Fibroblast of lung (primary cell): Measurements from ENCODE around the gene CMSS1. TPM values are rescaled to one million over a fixed set of nuclear protein-coding genes. Genes with fewer than 3 reads are reported as not detected.
A peak's percentile ranks its signal among the peaks of the same experiment; 100 is the strongest.

ENCODE experiments used
- DNase-seq, 2 donors: peaks; one replicate each; pipeline versions ENCODE4 v3.0.0 to v3.0.0-alpha.2; 2010; ENCODE audit warnings: low read depth in 2 of 2
- H2AFZ ChIP-seq: 2 replicates; pipeline ENCODE4 v1.5.1; 2012; ENCODE audit warnings: low read length, control low read depth, inconsistent platforms
- H3K27ac ChIP-seq: 2 replicates; pipeline ENCODE4 v1.5.1; 2011; ENCODE audit warnings: low read length, control low read depth; ENCODE audit not compliant: insufficient read depth
- H3K27me3 ChIP-seq: 2 replicates; pipeline ENCODE4 v1.5.1; 2011; ENCODE audit warnings: mild to moderate bottlenecking, low read length; ENCODE audit not compliant: control insufficient read depth, insufficient read depth
- H3K36me3 ChIP-seq: 2 replicates; pipeline ENCODE4 v1.5.1; 2011; ENCODE audit warnings: low read length; ENCODE audit not compliant: control insufficient read depth, insufficient read depth
- H3K4me1 ChIP-seq: 2 replicates; pipeline ENCODE4 v1.5.1; 2011; ENCODE audit warnings: low read length; ENCODE audit not compliant: control insufficient read depth, insufficient read depth; ENCODE audit errors: extremely low read depth
- H3K4me2 ChIP-seq: 2 replicates; pipeline ENCODE4 v1.5.1; 2011; ENCODE audit warnings: low read length, control low read depth; ENCODE audit not compliant: insufficient read depth; ENCODE audit errors: extremely low read depth
- H3K4me3 ChIP-seq, 4 experiments: fragments of 200-600 bp in 1 of 4; sonication (generic) in 1 of 4; replicated peaks in 1 of 4; 2 replicates each; pipeline ENCODE4 v1.5.1; 2011 to 2016; ENCODE audit warnings: low read length in 4 of 4, low read depth in 3 of 4, mild to moderate bottlenecking in 3 of 4, control low read depth in 2 of 4, inconsistent platforms in 1 of 4, mixed read lengths in 1 of 4; ENCODE audit not compliant: insufficient read depth in 1 of 4; ENCODE audit errors: control extremely low read depth in 1 of 4
- H3K79me2 ChIP-seq: 2 replicates; pipeline ENCODE4 v1.5.1; 2012; ENCODE audit warnings: mild to moderate bottlenecking, low read length, inconsistent platforms; ENCODE audit not compliant: control insufficient read depth, insufficient read depth
- H3K9ac ChIP-seq: 2 replicates; pipeline ENCODE4 v1.5.1; 2011; ENCODE audit warnings: mild to moderate bottlenecking, low read length, control low read depth; ENCODE audit not compliant: insufficient read depth
- H3K9me3 ChIP-seq: 2 replicates; pipeline ENCODE4 v1.5.1; 2012; ENCODE audit warnings: low read depth, low read length; ENCODE audit not compliant: control insufficient read depth, insufficient read depth
- H4K20me1 ChIP-seq: 2 replicates; pipeline ENCODE4 v1.5.1; 2011; ENCODE audit warnings: low read length; ENCODE audit not compliant: control insufficient read depth, insufficient read depth; ENCODE audit errors: extremely low read depth
- CTCF ChIP-seq, 2 donors: IDR thresholded peaks in 1 of 2; conservative IDR thresholded peaks in 1 of 2; 1 replicate in 1 of 2; 2 replicates in 1 of 2; pipeline ENCODE4 v1.5.1; 2011 to 2012; ENCODE audit warnings: low read length in 2 of 2, control low read depth in 1 of 2, inconsistent platforms in 1 of 2, low read depth in 1 of 2, mild to moderate bottlenecking in 1 of 2
- EZH2 ChIP-seq: IDR thresholded peaks from 2 replicates; pipeline ENCODE4 v1.5.1; 2012; ENCODE audit warnings: low read length, control low read depth, mild to moderate bottlenecking; ENCODE audit errors: missing control alignments
- polyA plus RNA-seq, 2 donors: library from polyadenylated mRNA; depleted of rRNA in 1 of 2; stranded (reverse) in 1 of 2; unstranded in 1 of 2; fragments of >200 nt; gene quantifications; 2 replicates each; pipeline ENCODE4 v1.2.1, GENCODE V29; 2011 to 2012; ENCODE audit warnings: missing spikeins in 1 of 2
- total RNA-seq: library from RNA; depleted of rRNA; stranded (reverse); fragments of >200 nt; gene quantifications from 2 replicates; pipeline ENCODE4 v1.2.1, GENCODE V29; 2014

Gene CMSS1
- total and polyA plus RNA-seq, 2 donors (not counting 1 experiment from before 2014, with no cell fraction given) = 6.9 to 13.2 TPM

GRCh38 chr3:100008081-100008698, 190.5 kb downstream of the CMSS1 start:
- H3K27ac ChIP-seq = no peak overlapping the region
- no peak overlapping the region for H3K4me3 ChIP-seq
- no peaks in the 10 kb centered on the region for H3K27me3 ChIP-seq
- H3K36me3 ChIP-seq = no peaks in the 10 kb centered on the region
- no peak for TF ChIP-seq EZH2
- TF ChIP-seq CTCF (conservative IDR thresholded peaks at IDR 0.05 in 1 of 2, IDR thresholded peaks at IDR 0.05 in 1 of 2; ENCODE audit: low read depth in 1 of 2, low read length in 2 of 2) = no peak
- no peak overlapping the region for H2AFZ ChIP-seq
- no peak for DNase-seq
- peaks cover 5% of the 10 kb centered on the region for H3K4me1 ChIP-seq
- H3K79me2 ChIP-seq = no peaks in the 10 kb centered on the region
- no peaks in the 10 kb centered on the region for H4K20me1 ChIP-seq
- no peak overlapping the region for H3K9ac ChIP-seq
- no peak overlapping the region for H3K4me2 ChIP-seq
- H3K9me3 ChIP-seq = no peaks in the 10 kb centered on the region

DNA sequence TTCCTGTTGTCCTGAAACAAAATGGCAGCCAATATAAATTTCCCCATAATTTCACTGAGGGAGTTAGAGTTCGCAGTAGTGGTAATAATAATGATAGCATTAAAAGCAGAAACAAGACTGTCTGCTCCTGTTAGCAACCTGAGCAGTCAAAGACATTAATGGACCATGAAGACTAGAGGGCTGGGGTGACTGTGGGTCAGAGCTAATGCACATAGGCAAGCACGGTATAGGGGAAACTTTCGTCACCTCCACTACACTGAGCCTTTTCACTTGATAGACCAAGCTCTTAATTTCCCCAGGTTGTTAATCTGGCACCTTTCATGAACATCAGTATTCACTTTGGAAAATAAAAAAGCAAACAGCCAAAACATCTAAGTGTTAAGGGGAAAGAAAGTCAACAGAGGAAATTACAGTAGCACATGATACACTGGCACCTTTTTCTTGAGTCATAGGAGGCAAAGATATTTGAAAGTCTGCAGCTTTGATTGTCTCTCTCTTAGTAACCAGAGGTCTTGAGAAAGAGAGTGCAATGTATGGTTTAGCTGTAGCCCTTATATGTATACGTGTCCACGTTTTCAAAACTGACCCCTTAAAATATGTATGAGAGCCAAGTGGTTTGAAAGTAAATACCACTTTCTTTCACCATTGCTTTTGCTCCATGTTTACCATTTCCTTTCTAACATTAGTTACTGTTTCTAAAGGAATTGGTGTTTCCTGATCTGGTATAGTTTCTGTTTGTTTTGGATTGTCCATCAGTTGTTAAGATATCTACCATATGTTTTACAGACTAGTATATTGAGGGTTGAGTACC, 191.8 kb downstream of the CMSS1 start:
- H3K4me1 ChIP-seq = peaks cover 2% of the 10 kb centered on the region
- peak in 1 of 2 donors; percentile 24 for DNase-seq
- no peaks in the 10 kb centered on the region for H3K36me3 ChIP-seq
- H3K4me2 ChIP-seq = no peak overlapping the region
- no peaks in the 10 kb centered on the region for H3K79me2 ChIP-seq
- H2AFZ ChIP-seq = no peak overlapping the region
- H3K27me3 ChIP-seq = no peaks in the 10 kb centered on the region
- no peaks in the 10 kb centered on the region for H3K9me3 ChIP-seq
- no peak overlapping the region for H3K9ac ChIP-seq
- H3K27ac ChIP-seq = no peak overlapping the region
- no peaks in the 10 kb centered on the region for H4K20me1 ChIP-seq
- no peak for TF ChIP-seq CTCF (conservative IDR thresholded peaks at IDR 0.05 in 1 of 2, IDR thresholded peaks at IDR 0.05 in 1 of 2; ENCODE audit: low read depth in 1 of 2, low read length in 2 of 2)
- TF ChIP-seq EZH2 = no peak
- H3K4me3 ChIP-seq = no peak overlapping the region

- TF ChIP-seq CTCF (conservative IDR thresholded peaks at IDR 0.05 in 1 of 2, IDR thresholded peaks at IDR 0.05 in 1 of 2; ENCODE audit: low read depth in 1 of 2, low read length in 2 of 2) (no peak), EZH2 (no peak)
- Histone ChIP-seq H2AFZ (no peak overlapping the region), H3K4me3 (no peak overlapping the region), H3K27ac (no peak overlapping the region), H3K4me2 (no peak overlapping the region), H3K36me3 (no peaks in the 10 kb centered on the region), H3K79me2 (no peaks in the 10 kb centered on the region), H3K27me3 (no peaks in the 10 kb centered on the region), H3K9me3 (no peaks in the 10 kb centered on the region), H3K9ac (no peak overlapping the region), H3K4me1 (peaks cover 2% of the 10 kb centered on the region), H4K20me1 (no peaks in the 10 kb centered on the region)
- DNase-seq = no peak
Measured at GRCh38 chr3:100010087-100010417, 192.4 kb downstream of the CMSS1 start.
